ENCODE data around the gene CD9. TPM values are rescaled to one million over a fixed set of nuclear protein-coding genes. Genes with fewer than 3 reads are reported as not detected.
"Not testable (repeated sequence)": the region's sequence is repeated elsewhere in the genome, so short reads cannot be mapped to it uniquely, and the experiment has no call there.

The CD9 gene, protein sequence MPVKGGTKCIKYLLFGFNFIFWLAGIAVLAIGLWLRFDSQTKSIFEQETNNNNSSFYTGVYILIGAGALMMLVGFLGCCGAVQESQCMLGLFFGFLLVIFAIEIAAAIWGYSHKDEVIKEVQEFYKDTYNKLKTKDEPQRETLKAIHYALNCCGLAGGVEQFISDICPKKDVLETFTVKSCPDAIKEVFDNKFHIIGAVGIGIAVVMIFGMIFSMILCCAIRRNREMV
- total RNA-seq, result 947 and 1,118 TPM in 2 replicates

DNA sequence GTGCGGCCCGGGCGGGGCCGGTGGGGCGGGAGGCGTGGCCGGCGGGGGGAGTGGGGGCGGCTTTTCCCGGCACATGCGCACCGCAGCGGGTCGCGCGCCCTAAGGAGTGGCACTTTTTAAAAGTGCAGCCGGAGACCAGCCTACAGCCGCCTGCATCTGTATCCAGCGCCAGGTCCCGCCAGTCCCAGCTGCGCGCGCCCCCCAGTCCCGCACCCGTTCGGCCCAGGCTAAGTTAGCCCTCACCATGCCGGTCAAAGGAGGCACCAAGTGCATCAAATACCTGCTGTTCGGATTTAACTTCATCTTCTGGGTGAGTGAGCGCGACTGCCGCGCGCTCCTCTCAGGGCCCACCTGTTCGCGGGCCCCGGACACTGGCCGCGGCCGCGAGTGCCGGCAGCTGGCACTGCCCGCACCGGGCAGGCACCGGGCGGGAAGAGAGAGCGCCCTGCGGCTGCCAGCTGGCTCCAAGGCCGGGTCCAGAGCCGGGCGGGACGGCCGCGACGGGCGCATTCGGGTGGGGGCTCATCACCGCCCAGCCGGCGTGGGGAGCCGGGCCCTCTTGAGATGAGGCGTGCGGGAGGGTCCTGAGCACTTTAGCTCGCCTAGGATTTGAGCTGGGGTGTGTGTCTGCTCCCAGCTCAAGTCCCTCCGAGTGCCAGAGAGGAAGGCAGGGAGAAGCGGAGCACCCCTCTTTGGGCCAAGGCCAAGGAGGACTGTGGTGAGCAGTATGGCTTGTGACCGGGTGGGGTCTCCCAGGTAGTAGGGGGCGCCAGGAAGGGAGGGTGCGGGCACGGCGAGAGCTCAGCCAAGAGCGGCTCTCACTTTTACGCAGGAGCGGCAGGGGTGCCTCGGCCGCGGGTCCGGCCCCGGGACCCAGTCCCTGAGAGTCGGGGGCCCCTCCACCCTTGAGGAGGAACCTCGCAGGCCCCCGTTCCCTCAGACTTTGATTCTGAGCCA is at the start of gene CD9:
CD9 (plus strand) TSS at position 145 of the 957 bp plus-strand sequence; CDS start at position 245, 100 bp downstream.
- peak in 1 of 2 donors; percentile 79 for DNase-seq (ENCODE audit: low read depth in 2 of 2)

DNA sequence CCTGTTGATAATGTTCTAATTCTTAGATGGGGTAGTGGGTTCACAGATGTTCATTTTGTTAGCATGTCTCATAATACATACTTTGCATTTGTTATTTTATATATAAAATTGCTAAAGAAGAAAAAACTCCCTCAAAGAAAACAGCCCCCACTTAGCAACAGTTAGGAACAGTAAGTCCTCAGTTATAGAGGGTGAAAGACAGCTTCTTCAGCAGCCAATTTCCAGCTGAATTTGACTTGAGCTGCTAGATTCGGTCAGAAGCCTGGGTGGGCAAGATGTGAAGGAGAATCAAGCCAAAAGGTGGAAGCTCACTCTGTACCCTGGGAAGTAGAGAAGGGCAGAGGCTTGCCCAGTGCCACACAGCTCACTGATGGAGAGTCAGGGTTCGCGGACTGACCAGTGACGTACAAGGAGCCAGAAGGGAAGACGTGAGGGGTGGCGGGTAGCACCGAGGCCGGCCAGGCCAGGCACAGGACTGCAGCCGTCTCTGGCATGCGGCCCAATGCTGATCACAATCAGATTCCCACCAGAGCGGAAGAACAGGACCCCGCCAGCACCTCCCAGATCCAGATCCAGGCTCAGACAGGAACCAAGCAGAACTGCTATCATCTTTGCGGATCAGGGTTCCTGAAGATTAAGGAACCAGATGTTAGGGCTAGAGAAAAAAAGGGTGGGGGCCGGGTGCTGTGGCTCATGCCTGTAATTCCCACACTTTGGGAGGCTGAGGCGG is 45.3 kb upstream of the CD9 start:
- DNase-seq (ENCODE audit: low read depth in 2 of 2), result no peak

DNA sequence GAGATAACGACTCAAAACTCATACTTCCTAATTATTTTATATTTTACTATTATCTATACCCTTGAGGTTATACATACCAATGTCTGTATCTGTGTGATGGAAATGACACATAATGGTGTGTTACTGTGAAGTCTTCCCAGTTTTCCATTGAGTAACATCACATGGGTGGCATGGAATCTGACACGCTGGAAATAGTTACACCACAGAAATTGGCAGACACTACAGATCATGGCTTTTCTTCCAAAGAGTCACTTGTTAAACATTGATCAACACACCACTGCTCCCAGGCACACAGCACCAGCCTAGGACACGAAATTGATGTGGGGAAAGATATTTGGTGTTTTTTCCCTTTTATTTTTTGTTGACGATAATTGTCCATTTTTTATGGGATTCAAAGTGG is 42.7 kb upstream of the CD9 start:
- DNase-seq (ENCODE audit: low read depth in 2 of 2), result peak in 1 of 2 donors; percentile 77

DNA sequence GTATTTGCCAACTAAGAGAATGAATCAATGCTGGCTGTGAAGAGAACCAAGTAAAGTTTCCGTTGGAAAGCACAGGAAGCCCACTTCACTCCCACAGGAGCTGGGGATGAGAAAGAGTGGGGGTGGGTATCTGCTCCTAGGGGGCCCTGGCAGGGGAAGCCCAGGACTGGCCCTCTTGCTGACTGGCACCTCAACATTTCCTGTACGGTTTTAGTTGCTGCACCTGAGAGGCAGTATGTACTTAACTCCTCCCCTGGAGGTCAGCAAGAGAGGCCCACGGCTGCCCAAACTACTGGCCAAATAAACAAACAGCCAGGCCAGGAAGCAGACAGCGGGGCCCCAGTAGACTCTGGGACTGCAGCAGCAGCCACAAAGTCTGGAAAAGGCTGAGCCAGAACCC is 41.9 kb upstream of the CD9 start:
- peak in 1 of 2 donors; percentile 72 for DNase-seq (ENCODE audit: low read depth in 2 of 2)

DNA sequence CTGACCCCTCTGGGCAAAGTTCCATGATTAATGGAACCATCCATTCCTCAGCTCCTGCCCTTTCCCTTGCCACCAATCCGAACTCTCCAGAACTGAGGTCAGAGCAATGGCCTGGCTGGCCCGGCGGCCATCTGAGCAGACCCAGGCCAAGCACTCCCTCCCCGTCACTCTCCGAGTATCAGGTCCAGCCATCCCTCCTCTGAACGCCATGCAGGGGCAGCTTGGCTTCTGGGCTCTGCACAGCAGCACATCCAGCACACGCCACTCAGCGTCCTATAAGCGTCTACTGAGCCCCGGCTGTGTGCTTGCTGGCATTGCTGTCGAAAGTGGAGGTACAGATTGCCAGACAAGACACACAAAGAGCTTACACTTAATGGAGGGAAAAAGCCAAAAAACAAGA is 41.5 kb upstream of the CD9 start:
- DNase-seq (ENCODE audit: low read depth in 2 of 2), result no peak

DNA sequence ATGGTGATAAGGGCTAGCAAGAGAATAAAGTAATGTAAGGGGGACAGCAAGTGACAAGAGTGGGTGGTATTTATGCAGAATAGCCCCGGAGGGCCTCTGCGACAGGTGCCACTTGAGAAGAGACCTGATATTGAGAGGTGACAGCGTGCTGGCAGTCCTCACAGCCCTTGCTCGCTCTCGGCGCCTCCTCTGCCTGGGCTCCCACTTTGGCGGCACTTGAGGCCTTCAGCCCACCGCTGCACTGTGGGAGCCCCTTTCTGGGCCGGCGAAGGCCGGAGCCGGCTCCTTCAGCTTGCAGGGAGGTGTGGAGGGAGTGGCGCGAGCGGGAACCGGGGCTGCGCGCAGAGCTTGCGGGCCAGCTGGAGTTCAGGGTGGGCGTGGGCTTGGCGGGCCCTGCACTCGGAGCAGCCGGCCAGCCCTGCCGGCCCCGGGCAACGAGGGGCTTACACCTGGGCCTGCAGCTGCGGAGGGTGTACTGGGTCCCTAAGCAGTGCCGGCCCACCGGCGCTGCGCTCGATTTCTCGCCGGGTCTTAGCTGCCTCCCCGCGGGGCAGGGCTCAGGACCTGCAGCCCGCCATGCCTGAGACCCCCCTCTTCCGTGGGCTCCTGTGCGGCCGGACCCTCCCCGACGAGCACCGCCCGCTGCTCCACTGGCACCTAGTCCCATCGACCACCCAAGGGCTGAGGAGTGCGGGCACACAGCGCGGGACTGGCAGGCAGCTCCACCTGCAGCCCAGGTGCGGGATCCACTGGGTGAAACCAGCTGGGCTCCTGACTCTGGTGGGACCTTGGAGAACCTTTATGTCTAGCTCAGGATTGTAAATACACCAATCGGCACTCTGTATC is 40.8 kb upstream of the CD9 start:
- DNase-seq (ENCODE audit: low read depth in 2 of 2), result not testable (repeated sequence)

DNA sequence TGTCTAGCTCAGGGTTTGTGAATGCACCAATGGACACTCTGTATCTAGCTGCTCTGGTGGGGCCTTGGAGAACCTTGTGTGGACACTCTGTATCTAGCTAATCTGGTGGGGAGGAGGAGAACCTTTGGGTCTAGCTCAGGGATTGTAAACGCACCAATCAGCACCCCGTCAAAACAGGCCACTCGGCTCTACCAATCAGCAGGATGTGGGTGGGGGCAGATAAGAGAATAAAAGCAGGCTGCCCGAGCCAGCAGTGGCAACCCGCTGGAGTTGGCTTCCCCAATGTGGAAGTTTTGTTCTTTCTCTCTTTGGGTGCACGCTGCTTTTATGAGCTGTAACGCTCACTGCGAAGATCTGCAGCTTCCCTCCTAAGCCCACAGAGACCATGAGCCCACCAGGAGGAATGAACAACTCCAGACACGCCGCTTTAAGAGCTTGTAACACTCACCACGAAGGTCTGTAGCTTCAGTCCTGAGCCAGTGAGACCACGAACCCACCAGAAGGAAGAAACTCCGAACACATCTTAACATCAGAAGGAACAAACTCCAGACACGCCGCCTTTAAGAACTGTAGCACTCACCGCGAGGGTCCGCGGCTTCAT is 40.1 kb upstream of the CD9 start:
- DNase-seq (ENCODE audit: low read depth in 2 of 2), result not testable (repeated sequence)

DNA sequence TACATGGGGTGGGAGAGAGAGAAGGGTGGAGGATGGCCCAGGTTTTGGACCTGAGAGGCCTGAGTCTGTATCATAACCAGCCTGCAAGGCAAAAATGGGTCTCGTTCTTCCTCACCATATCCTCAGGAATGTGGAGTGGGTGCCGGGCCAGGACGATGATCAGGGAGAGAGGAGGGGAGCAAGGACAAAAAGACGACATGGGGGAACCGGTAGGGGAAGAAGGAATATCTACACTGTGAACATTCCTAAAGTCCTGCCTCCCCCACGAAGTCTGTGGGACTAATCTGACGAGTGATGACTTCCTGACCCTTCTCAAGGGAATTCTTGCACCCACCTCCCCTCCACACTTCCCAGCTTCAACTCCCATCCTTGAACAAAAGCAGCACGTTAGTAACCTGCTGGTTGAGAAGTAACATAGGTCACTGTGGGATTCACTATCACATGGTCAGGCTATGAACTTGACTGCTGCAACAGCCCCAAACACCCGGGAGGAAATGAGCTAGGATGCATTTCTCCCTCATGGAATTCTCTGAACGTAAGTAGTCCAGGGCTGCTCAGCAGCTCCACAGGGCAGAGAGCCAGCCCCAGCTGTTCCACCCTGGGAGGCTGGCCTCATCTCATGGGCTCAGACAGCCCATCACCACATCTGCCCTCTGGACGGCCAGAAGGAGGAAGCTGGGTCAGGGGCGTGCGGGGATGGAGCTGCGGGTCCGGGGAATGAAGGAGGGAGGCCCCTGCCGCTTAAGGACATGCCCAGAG is 38.9 kb upstream of the CD9 start:
- DNase-seq (ENCODE audit: low read depth in 2 of 2), result peak; percentile 65 to 82

DNA sequence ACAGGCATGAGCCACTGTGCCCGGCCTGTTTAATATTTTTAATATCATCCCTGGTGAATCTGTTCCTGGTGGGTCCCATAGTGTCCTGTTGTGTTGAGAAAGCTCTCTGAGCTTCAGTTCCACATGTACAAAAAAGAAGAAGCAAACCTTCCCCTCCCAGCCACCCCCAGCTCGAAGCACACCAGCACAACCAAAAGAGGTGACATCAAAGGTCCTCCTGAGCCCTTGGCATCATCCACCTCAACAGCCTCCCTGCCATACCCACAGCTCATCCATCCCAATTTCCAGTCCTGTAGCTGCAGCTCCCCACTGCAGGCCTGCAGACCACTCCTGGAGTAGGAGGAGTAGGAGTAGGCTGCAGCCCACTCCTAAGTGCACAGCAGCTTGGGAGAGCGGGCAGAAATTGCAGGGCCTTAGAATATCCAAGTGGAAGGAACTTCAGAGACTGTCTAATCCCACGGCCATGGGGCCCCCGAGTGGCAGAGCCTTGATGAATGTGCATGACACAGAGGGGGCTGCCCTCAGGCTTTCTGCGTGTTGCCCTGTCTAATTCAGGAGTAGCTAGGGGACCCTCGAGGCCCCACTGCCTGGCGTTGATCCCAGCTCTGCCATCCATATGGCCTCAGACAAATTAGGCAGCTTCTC is 36.7 kb upstream of the CD9 start:
- no peak for DNase-seq (ENCODE audit: low read depth in 2 of 2)

DNA sequence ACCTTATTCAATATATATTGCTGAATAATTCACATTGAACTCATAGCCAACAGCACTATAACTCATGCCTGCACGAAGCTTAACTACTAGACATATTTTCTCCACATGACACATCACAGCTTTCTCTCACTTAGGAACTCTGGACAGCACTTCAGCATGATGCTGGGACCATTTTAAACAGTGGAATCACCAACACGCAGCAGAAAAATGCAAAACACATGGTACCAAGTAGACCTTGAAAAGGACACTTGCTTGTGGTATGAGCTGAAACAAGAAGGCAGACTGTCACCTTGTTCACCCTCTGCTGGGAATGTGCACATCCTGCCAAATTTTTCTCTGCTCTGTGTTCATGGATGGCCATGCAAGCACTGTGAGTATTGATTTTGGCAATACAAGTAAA is 34.8 kb upstream of the CD9 start:
- no peak for DNase-seq (ENCODE audit: low read depth in 2 of 2)

DNA sequence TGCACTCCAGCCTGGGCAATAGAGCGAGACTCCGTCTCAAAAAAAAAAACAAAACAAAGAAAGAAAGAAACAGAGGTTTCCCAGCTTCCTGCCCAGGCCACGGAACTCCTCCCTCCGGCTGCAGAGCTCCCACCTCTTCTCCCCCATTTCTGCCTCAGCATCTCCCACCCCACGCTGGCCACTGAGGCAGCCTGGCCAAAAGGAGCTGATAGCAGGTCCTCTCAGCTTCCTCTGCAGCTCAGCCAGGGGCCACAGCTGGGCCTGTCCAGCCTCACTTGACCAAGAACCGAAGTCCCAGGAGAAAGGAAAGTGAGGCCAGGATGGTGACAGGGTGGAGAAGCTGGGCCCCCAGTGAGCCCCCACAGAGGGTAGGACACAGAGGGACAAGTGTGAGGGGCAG is 33.4 kb upstream of the CD9 start:
- no peak for DNase-seq (ENCODE audit: low read depth in 2 of 2)

DNA sequence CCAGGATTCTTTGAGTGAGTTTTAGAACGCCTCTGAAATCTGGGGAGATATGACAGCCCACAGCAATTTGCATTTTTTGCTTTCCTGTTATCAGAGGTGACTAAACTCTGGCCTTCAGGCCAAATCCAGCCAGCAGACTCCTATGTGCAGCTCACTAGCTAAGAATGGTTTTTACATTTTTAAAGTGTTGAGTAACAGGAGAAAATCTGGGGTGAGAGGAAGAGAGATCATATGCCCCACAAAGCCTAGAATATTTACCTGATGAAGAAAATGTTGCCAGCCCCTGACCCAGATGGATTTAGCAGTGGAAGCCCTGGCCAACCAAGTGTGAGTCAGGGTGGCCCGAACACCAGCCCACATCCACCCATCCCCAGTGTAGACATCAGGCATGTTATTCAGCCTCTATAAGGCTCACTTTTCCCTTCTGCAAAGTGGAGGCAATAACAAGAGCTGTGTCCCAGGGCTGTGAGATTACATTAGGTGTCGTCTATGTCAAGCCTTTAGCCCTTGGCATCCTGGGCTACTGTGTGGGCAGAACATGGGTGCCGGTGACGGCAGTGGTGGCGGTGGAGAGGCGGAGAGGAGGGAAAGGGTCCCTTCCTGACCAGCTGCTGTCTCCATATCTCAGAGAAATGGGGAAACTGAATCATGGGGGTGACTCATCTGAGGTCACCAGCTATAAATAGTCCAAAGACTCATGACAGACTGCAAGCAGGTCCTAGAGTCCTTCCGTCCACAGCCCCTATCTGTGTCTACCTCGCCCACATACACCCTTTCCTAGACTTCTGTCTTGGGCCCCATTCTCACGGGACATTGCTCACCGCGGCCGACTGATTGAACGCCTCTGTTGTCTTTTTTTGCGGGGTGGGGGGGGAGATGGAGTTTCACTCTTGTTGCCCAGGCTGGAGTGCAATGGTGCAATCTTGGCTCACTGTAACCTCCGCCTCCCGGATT is 32.6 kb upstream of the CD9 start:
- DNase-seq (ENCODE audit: low read depth in 2 of 2), result peak; percentile 76 to 97

DNA sequence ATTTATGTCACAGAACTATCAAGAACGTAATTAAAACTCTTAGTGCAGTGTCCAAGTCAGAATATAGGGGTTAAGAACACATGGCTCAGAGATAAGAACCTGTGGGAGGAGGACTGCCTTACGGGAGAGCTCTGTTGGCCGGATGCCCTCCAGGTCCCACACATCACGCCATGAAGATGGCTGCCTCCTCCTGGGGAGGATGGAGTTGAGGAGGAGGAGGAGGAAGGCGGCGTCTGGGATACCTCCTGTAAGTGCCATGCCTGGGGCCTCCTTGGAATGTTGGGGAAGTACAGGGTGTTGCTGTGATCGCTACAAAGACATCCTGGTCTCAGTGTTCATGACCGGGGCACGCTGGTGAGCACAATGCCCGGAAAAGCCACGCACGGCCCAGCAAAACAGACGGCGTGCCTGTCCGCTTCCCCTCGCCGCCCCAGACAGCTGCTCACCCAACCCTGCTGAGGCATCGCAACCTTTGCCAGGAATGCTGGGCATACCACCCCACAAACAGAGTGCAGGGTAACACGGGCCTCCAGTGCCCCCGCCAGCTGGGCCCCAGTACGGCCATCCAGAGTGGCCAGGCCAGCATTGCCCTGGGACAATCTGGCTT is 28.7 kb upstream of the CD9 start:
- DNase-seq (ENCODE audit: low read depth in 2 of 2), result peak; percentile 68 to 97

DNA sequence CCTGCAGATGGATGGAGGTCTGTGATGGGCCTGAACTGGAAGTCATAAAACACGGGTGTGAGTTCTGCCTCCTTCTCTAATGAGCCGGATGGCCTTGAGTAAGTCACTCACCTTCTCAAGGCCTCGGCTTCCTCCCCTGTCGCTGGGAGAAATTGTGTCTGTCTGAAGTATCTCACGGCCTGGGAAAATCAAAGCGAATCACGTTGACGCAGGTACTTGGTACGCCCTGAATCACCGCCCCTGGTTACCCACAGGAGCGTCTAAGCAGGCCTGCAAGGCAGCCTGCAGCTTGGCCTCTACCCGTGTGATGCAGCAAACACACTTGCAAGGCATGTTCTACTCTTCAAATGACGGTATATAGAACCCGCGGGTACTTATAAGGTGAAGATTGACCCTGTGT is 28.1 kb upstream of the CD9 start:
- DNase-seq (ENCODE audit: low read depth in 2 of 2), result peak in 1 of 2 donors; percentile 84

DNA sequence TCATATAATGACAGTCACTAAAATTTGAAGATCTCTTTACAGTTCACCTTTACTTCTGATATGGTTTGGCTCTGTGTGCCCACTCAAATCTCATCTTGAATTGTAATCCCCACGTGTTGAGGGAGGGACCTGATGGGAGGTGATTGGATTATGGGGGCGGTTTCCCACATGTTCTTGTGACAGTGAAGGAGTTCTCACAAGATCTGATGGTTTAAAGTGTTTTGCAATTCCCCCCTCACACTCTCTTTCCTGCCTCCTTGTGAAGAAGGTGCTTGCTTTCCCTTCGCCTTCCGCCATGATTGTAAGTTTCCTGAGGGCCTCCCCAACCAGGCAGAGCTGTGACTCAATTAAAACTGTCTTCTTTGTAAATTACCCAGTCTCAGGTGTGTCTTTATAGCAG is 27.3 kb upstream of the CD9 start:
- DNase-seq (ENCODE audit: low read depth in 2 of 2), result no peak

DNA sequence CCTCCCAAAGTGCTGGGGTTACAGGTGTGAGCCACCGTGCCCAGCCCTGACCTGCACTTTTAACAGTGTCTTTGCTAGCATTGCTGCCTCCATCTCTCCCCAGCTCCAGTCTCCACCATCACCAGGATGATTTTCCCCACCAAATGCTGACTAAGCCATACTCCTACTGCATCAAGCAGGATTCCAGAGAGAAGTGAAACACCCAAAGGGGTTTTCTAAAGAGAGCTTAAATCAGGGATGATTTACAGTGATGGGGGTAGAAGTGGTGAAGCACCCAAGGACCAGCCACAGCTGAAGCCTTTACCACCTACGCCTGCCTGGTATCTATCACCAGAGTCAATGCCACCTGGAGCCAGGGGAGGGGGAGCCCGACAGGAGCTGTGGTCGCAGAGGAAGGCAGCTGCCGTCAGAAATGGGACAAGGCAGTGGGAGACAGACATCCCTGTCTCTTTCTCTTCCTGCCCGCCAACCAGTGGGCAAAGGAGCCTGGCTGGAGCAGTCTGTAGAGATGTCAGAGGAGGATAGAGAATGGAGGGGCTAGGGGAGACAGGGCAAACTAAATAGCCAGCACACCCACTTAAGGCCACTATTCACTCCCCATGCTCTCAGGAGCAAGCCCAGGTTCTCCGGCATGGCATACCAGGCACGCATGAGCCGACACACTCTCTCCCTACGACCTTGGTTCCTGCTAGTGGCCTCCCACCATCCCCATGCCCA is 22.4 kb upstream of the CD9 start:
- no peak for DNase-seq (ENCODE audit: low read depth in 2 of 2)
